Liver (tissue), 9 donors: ENCODE data around the gene ABCC1. TPM values are rescaled to one million over a fixed set of nuclear protein-coding genes. Genes with fewer than 3 reads are reported as not detected.

ENCODE experiments used
- DNase-seq: peaks from one replicate; pipeline ENCODE4 v3.0.0-alpha.2; 2017; ENCODE audit warnings: low spot score
- H3K27ac ChIP-seq, 2 donors: one replicate each; pipeline ENCODE4 v1.7.0; 2013; ENCODE audit warnings: inconsistent platforms in 2 of 2, low read length in 2 of 2, control low read depth in 1 of 2, low read depth in 1 of 2, mild to moderate bottlenecking in 1 of 2
- H3K27me3 ChIP-seq, 4 donors: one replicate each; pipeline versions ENCODE4 v1.6.1 to v1.7.0; 2013; ENCODE audit warnings: low read length in 3 of 4, inconsistent platforms in 1 of 4, mild to moderate bottlenecking in 1 of 4, moderate library complexity in 1 of 4; ENCODE audit not compliant: control insufficient read depth in 4 of 4, insufficient read depth in 4 of 4
- H3K36me3 ChIP-seq, 4 donors: one replicate each; pipeline versions ENCODE4 v1.6.1 to v1.7.0; 2013; ENCODE audit warnings: low read length in 3 of 4, mild to moderate bottlenecking in 3 of 4, low read depth in 1 of 4, moderate library complexity in 1 of 4; ENCODE audit not compliant: control insufficient read depth in 4 of 4, insufficient read depth in 3 of 4
- H3K4me1 ChIP-seq, 4 donors: one replicate each; pipeline versions ENCODE4 v1.6.1 to v1.7.0; 2013; ENCODE audit warnings: low read length in 3 of 4, mild to moderate bottlenecking in 3 of 4, moderate library complexity in 1 of 4; ENCODE audit not compliant: control insufficient read depth in 4 of 4, insufficient read depth in 4 of 4
- H3K4me3 ChIP-seq, 3 donors: one replicate each; pipeline versions ENCODE4 v1.6.1 to v1.7.0; 2013; ENCODE audit warnings: low read length in 3 of 3, control low read depth in 1 of 3, low read depth in 1 of 3, mild to moderate bottlenecking in 1 of 3
- H3K9ac ChIP-seq, 2 donors: one replicate each; pipeline ENCODE4 v1.7.0; 2013; ENCODE audit warnings: low read length in 2 of 2, mild to moderate bottlenecking in 2 of 2, moderate library complexity in 2 of 2, control low read depth in 1 of 2, low read depth in 1 of 2
- H3K9me3 ChIP-seq, 4 donors: one replicate each; pipeline versions ENCODE4 v1.6.1 to v1.7.0; 2013; ENCODE audit warnings: low read length in 3 of 4; ENCODE audit not compliant: control insufficient read depth in 4 of 4
- ATF3 ChIP-seq: IDR thresholded peaks from 2 replicates; pipeline ENCODE4 v1.6.1; 2016; ENCODE audit warnings: antibody characterized with exemption
- CTCF ChIP-seq: fragments of 150-350 bp; IDR thresholded peaks from 2 replicates; pipeline ENCODE4 v1.5.1; 2017; ENCODE audit warnings: improper control_type of control experiment, low read depth, low read length; ENCODE audit not compliant: missing input control
- EGR1 ChIP-seq, 2 donors: IDR thresholded peaks; 2 replicates each; pipeline ENCODE4 v1.6.1; 2016 to 2018; ENCODE audit warnings: antibody characterized with exemption in 2 of 2, low read depth in 2 of 2
- FOXA1 ChIP-seq: IDR thresholded peaks from 2 replicates; pipeline ENCODE4 v1.6.1; 2016; ENCODE audit warnings: antibody characterized with exemption
- FOXA2 ChIP-seq: IDR thresholded peaks from 2 replicates; pipeline ENCODE4 v1.6.1; 2016; ENCODE audit warnings: antibody characterized with exemption
- GABPA ChIP-seq, 2 donors: IDR thresholded peaks in 1 of 2; conservative IDR thresholded peaks in 1 of 2; 2 replicates each; pipeline ENCODE4 v1.6.1; 2016; ENCODE audit warnings: antibody characterized with exemption in 2 of 2, mild to moderate bottlenecking in 1 of 2, moderate library complexity in 1 of 2
- HNF4A ChIP-seq, 2 donors: conservative IDR thresholded peaks; 2 replicates each; pipeline ENCODE4 v1.6.1; 2016; ENCODE audit warnings: antibody characterized with exemption in 2 of 2, mild to moderate bottlenecking in 2 of 2
- HNF4G ChIP-seq: IDR thresholded peaks from 2 replicates; pipeline ENCODE4 v1.6.1; 2016; ENCODE audit warnings: antibody characterized with exemption
- JUND ChIP-seq, 2 donors: IDR thresholded peaks; 2 replicates each; pipeline ENCODE4 v1.6.1; 2016; ENCODE audit warnings: antibody characterized with exemption in 2 of 2
- MAX ChIP-seq: IDR thresholded peaks from 2 replicates; pipeline ENCODE4 v1.6.1; 2016; ENCODE audit warnings: antibody characterized with exemption
- NR2F2 ChIP-seq: IDR thresholded peaks from 2 replicates; pipeline ENCODE4 v1.6.1; 2016; ENCODE audit warnings: antibody characterized with exemption
- RAD21 ChIP-seq, 2 donors: IDR thresholded peaks; 2 replicates each; pipeline ENCODE4 v1.6.1; 2016; ENCODE audit warnings: antibody characterized with exemption in 2 of 2, mild to moderate bottlenecking in 2 of 2
- REST ChIP-seq: IDR thresholded peaks from 2 replicates; pipeline ENCODE4 v1.6.1; 2016; ENCODE audit warnings: antibody characterized with exemption, mild to moderate bottlenecking
- RXRA ChIP-seq, 2 donors: IDR thresholded peaks; 2 replicates each; pipeline ENCODE4 v1.6.1; 2017 to 2018; ENCODE audit warnings: antibody characterized with exemption in 2 of 2, mild to moderate bottlenecking in 1 of 2
- SP1 ChIP-seq: IDR thresholded peaks from 2 replicates; pipeline ENCODE4 v1.6.1; 2018; ENCODE audit warnings: antibody characterized with exemption, mild to moderate bottlenecking
- TAF1 ChIP-seq: conservative IDR thresholded peaks from 2 replicates; pipeline ENCODE4 v1.6.1; 2016; ENCODE audit warnings: antibody characterized with exemption, mild to moderate bottlenecking
- YY1 ChIP-seq: IDR thresholded peaks from 2 replicates; pipeline ENCODE4 v1.6.1; 2016; ENCODE audit warnings: antibody characterized with exemption, mild to moderate bottlenecking
- ZBTB33 ChIP-seq: IDR thresholded peaks from 2 replicates; pipeline ENCODE4 v1.6.1; 2016; ENCODE audit warnings: antibody characterized with exemption
- WGBS: extraction: QIAGEN DNeasy Blood & Tissue Kit; methylation state at CpG from one replicate; pipeline ENCODE4 v1.1.7; 2013; 5-methylcytosine and 5-hydroxymethylcytosine counted together
- polyA plus RNA-seq, 2 donors: library from polyadenylated mRNA; stranded (reverse) in 1 of 2; unstranded in 1 of 2; fragments of 200-250 nt in 1 of 2; fragments of >200 nt in 1 of 2; fragmentation: Nextera tagmentation in 1 of 2; extraction: Ambion mirVana in 1 of 2; gene quantifications; one replicate each; pipeline versions ENCODE4 v1.2.1 to v1.2.3, GENCODE V29; 2013 to 2015
- total RNA-seq, 2 donors: library from RNA; depleted of rRNA; stranded (reverse); fragments of >200 nt; gene quantifications; one replicate each; pipeline ENCODE4 v1.2.3, GENCODE V29; 2014
- donor health status: healthy.
- donor health status: healthy.
- donor health status: healthy.
- donor health status: healthy.
- donor health status: healthy.

The ABCC1 gene
- total and polyA plus RNA-seq, 4 donors = 0.85 to 7.7 (median 4.2) TPM

GRCh38 chr16:16131659-16132058 is 182.2 kb downstream of the ABCC1 start:
- H3K9me3 ChIP-seq = no peaks in the 10 kb centered on the region
- no peaks in the 10 kb centered on the region for H3K27me3 ChIP-seq
- H3K36me3 ChIP-seq = peaks cover 0 to 4% (median 1%) of the 10 kb centered on the region in 4 donors
- H3K9ac ChIP-seq = no peak overlapping the region
- WGBS = 93% methylated on average over 15 of the region's 15 CpGs
- no peak overlapping the region for H3K27ac ChIP-seq
- DNase-seq = no peak
- TF ChIP-seq RAD21 (IDR thresholded peaks at IDR 0.05) (no peak), ATF3 (no peak), CTCF (no peak), JUND (IDR thresholded peaks at IDR 0.05) (no peak), HNF4A (conservative IDR thresholded peaks at IDR 0.05) (no peak), ZBTB33 (no peak), RXRA (IDR thresholded peaks at IDR 0.05) (no peak), TAF1 (no peak), HNF4G (no peak), GABPA (IDR thresholded peaks at IDR 0.05 in 1 of 2, conservative IDR thresholded peaks at IDR 0.05 in 1 of 2) (no peak), FOXA2 (no peak), MAX (no peak), EGR1 (IDR thresholded peaks at IDR 0.05; ENCODE audit: low read depth in 2 of 2) (no peak), NR2F2 (no peak), REST (no peak), YY1 (no peak), SP1 (no peak), FOXA1 (no peak)
- no peak overlapping the region for H3K4me3 ChIP-seq
- no peaks in the 10 kb centered on the region for H3K4me1 ChIP-seq
